Myocyte (in vitro differentiated cells): ENCODE data around the gene DGKI. TPM values are rescaled to one million over a fixed set of nuclear protein-coding genes. Genes with fewer than 3 reads are reported as not detected.

Experiments used
- DNase-seq: peaks from one replicate; pipeline ENCODE4 v3.0.0-alpha.2; 2012; ENCODE audit warnings: low read depth
- total RNA-seq: library from RNA; depleted of rRNA; stranded (reverse); fragments of >200 nt; gene quantifications from 2 replicates; pipeline ENCODE4 v1.2.3, GENCODE V29; 2014

The DGKI gene
- total RNA-seq, 1 donor from 2014 or later = 7.9 TPM

DNA sequence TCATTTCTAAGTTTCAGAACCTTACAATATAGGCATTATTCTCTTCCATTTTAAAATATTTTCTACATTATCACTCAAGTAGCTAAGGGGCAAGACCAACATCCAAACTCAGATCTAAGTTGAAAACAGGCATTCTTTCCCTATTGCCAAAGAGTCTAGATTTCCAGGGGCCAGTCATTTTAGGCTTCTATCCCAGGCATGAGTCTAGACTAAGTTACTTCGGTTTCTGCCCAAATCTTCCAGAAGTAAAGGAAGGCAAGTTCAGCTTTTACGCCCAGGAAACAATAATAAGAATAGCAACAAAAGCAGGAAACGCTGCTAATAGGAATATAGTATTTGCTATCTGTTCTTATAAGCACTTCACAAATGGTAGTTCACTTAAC lies 189.9 kb downstream of the DGKI start:
- no peak for DNase-seq

DNA sequence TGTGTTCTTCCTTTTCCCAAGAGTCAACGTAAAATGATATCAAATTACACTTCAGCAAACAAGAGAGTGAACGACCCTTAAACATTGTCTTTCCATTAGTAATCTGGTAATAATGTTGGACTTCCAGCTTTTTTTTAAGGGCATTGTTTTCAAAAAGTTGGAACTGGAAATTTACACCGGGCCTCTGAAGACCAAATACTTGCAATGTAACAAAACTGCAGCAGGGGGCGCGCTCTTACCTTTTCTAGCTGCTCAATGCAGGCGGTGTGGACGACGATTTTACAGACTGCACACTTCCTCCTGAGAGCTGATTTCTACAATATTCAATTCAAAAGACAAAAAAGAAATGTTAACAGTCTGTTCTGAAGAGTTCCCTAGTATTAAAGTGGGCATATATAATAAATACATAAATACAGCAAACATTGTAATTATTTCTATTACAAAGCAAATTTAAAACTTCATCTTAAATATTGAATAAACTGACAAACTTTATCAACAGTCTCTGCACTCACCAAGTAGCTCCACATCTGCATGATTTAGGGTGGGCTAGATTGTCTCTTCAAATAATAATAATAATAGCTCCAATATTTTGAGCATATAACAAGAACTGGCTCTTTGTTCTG lies 190.4 kb downstream of the DGKI start:
- peak; percentile 91 for DNase-seq

DNA sequence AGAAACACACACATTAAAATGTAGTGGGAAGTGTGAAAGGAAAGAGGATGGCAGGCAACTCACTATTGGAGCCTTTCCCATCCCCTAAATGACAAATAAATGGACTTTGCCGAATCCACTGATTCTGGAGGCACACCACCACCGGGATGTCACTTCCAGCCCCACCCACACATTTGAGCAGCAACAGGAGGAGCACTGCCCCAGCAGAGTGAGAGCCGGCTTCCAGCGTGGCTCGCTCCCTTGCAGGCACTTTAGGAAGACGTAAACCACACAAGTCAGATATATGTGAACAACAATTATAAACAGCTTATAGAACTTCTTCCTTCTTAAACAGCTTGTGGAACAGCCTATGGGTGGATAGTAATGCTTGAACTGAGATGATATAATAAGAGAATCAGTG lies 191.0 kb downstream of the DGKI start:
- no peak for DNase-seq

DNA sequence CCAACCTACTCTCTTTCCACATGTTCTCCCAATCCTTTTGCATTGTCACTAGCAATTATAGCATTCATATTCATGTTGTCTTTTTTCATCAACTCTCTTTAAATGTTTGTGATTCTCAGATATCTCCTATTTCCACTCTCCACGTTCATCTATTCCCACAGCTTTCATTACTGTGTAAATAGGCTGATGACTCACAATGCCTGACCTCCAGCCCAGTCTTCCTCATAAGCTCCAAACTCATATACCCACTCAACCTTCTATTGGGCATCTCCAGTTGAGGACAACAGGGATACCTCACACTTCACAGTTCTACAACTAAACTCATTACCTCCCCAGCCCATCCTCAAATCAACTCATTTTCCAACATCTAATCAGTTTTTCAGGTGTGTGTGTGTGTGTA lies 194.1 kb downstream of the DGKI start:
- DNase-seq = peak; percentile 39

DNA sequence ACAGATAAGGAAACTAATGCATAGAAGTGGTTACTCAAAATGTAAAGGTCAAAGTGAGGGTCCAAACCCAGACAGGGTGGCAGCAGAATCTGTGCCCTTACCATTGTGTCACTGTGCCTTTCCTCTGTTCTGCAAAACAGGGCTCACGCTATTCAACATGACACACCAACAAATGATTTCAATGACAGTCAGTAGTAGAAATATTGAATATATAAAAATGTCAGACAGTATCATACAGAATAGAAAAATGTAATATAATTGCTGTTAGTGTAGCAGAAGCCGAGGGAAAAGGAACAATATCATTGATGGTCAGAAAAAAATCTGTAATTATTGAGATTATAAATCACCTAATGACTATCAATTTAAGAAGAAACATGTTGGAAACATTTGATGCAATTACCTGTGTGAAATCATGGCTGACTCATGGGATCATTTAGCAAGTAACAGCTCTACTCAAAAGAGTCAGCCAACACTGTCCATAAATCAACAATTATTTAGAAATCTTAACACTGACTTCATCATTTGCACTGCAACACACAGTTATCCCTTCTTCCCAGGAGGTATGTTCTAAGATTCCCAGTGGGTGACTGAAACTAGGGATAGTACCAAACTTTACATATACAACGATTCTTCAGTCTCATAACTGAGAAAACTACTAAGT lies 198.7 kb downstream of the DGKI start:
- DNase-seq = no peak

DNA sequence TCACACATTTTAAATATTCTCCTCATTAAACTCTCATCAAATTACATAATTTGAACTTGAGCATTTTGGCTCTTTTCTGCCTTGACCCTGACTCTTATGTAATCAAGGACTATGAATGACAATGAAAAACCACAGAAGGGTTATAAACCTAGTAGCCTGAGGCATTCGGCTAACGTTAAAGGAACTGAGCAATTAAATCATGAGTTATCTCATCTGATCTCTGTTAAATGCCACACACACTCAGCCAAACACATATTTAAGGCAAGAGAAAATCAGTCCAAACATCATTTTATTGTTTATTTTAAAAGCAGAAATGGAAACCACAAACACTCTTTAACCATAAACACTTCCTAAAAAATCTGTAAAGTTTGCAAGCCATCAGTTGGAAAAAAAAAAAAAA lies 204.3 kb downstream of the DGKI start:
- peak; percentile 45 for DNase-seq

DNA sequence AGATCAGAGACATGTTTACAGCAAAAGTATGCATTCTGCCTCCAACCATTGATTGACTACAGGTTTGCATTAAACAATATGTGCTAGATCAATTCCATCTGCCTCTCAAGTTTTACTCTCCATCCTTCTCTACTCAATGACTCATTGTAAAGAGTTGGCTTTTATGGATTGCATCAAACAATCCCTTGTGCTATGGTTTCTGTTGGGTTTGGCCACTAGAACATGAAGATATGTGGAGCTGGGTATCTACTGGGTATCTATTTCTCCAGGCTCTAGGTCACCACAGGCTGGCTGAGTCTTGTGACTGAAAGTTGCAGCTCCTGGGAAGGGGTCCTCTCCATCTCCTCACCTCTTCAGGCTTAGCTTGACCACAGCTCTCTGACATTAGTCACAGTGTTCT lies 204.7 kb downstream of the DGKI start:
- no peak for DNase-seq

DNA sequence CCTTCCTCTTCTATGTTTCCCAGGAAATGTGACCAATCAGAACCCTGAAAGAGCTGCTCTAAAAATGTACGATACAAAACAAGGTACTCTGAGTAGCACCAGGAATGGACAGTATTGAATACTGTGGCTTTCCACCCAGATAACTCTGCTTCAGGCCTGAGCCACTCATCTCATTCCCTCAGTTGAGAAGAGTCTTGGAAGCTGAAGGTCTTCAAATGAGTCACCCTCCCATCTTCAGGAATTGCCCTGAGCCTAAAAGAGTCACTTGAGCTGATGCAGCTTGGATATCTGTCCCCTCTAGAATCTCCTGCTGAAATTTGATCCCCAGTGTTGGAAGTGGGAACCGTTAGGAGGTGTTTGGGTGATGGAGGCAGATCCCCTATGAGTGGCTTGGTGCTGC lies 210.4 kb downstream of the DGKI start:
- no peak for DNase-seq

DNA sequence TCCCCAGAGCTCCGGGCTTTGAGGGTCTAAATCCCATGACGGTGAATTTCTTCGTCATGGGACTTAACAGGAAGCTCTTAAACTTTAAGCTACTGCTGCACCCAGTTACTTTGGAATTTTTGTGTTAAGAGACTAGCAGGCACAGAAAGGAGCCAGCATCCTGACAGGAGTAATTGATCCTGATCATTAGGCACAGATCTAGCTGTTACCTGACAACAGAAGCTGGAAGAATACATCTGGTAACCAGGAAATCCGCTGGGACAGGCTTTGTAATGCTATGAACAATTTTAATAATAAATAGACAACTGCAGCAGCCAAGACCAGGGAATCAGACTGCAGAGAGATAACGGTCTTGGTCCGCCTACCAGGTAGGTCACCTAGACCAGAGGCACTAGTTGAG lies 210.9 kb downstream of the DGKI start:
- no peak for DNase-seq

DNA sequence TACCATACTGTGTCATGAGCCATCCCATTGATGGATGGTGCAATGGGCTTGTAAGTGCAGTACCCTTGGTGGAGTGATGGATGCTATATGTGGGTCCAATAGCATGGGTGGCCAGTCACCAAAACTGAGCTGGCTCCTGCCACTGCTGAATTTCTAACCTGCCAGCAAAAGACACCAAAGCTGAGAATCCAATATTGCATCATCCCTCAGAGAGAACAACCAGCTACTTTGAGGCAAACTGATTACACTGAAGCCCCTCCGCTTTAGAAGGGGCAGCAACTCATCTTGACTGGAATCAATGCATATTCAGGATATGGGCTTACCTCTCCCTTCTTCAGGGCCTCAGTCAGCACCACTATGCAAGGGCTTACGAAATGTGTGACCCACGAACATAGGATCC lies 211.6 kb downstream of the DGKI start:
- DNase-seq = no peak

DNA sequence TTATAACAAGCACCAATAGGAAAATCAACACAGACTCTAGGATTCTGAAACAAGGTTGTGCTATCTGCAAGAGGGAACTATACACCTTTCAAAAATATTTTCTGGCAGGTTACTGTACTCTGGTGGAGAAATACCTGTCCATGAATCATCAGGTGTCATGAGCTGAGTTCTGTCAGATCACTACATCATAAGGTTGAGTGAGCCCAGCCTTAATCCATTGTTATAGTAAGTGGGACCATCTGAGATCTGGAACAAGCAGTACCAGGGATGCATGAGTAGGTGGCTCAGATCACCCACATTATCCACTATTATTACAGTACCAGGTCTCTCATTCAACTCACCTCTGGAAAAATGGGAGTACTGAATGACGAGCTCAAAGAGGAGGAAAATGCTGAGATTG lies 212.4 kb downstream of the DGKI start:
- no peak for DNase-seq

DNA sequence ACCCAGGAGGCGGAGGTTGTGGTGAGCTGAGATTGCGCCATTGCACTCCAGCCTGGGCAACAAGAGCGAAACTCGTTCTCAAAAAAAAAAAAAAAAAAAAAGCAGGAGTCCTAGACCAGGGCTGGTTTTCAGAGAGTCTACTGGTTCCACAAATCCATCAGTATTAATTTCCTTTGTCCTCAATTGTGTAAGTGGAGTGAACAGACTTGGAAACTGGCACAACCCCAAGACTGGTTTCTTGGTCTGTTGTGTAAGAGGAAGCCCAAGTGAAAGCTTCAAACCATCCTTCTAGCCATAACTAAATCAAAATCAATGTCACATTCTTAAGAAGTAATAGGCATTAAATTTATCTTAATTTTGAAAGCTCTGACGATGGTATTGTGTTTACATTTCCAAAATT lies 213.6 kb downstream of the DGKI start:
- DNase-seq = no peak

DNA sequence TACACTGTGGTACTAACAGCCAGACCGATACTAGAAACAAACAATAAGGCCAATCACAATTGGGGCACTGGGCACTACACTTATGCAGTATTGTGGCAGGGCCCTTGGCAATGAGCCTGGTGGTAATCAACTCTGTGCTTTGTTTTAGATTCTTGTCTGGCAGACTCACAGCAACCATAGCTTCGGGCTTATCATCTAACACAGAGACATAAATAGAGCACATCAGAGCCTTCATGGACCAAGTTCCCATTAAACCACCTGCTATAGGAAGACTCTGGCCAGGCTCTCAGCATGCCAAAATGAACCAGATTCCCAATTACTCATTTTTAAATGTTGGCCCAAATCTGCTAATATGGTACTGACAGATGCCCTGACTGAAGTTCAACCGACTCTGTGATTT lies 218.6 kb downstream of the DGKI start:
- peak; percentile 19 for DNase-seq

DNA sequence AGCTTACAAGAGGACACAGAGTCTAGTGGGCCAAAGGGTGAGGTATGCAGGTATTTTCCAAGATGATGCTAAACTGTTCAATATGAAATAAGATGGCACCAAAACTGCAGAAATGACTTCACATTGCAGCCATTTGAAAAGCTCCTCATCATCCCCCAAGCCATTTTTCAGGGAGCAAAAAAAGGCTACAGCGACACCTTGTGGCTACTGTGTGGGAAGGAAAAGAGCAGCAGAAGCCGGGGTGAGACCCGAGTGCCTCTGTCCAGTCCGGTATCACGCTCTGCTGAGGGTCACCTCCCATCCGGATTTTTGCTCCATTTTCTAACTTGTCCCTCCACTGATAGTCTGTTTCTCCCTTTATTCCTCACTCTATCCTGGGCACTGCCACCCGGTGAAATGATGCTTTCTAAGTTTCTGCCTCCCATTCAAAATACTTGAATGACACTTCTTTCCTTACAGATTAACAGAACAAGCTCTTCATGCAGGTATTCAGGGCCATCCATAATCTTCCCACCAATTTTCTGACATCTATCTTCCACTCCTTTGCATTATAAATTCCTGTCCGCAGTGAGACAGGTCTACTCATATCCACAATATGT lies 220.2 kb downstream of the DGKI start:
- peak; percentile 76 for DNase-seq

DNA sequence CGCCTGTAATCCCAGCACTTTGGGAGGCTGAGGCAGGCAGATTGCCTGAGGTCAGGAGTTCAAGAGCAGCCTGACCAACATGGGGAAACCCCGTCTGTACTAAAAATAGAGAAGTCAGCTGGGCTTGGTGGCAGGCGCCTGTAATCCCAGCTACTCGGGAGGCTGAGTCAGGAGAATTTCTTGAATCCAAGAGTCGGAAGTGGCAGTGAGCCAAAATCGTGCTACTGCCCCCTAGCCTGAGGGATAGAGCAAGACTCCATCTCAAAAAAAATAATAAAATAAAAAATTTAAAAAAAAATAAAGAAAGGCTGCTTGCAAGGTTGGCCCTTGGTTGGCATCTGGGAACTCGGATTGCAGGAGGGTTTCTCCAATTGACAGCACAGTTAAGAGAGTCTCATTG lies 221.6 kb downstream of the DGKI start:
- peak; percentile 17 for DNase-seq

DNA sequence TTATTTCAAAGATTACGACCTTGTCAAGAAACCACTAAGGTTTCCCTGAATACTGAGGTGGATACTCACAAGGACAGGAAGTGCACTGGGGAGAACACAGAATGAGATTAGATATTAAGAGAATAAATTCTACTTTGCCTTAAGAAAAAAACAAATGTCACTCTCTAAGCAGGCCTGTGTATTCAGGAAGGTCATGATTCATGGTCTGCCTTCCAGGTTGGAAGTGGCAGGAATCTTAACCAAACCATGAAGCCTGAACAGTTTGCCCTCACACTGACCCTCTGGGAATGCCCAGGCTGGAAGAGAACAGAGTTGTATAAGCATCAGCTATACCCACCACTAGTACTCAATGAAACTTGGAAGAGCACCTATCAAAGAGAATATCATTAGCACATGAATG lies 227.6 kb downstream of the DGKI start:
- DNase-seq = no peak

DNA sequence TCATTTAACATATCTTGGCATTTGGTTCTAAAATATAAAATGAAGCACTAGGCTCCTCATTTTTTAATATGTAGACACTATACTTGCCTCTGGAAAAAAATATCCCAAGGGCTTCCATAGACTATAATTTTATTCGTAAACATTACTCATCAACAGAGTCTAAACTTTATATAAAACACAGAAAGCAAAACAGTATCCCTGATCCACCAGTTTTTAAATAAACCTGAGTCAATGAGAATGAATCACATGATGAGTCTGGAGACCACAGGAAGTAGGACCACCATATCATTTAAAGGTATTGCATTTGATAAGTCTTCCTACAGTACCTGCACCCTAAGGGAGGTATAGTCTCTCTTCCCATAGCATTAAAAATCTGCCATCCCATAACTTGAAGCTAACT lies 228.0 kb downstream of the DGKI start:
- DNase-seq = no peak

DNA sequence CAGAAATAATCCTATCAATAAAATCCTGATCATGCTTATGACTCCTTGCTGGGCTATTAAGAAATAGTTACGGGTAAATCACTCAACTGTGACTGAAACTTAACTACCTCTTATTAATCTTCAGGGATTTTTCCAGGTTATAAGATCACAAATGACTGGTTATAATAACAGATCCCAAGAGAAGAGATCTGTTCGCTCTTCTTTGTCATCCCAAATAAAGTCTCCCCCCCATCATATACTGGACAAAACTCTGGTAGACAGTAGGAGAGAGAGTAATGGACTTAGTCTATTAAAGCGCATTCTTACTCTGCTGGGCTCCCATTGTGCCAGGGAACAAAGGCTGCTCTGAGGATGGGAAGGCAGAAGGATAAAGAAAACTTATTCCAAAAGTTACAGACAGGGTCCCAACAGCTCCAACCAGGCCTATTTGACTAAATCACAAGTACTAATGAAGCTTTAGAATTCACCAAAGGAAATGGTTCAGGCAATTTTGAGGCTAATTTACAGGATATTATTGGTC lies 233.7 kb downstream of the DGKI start:
- no peak for DNase-seq

DNA sequence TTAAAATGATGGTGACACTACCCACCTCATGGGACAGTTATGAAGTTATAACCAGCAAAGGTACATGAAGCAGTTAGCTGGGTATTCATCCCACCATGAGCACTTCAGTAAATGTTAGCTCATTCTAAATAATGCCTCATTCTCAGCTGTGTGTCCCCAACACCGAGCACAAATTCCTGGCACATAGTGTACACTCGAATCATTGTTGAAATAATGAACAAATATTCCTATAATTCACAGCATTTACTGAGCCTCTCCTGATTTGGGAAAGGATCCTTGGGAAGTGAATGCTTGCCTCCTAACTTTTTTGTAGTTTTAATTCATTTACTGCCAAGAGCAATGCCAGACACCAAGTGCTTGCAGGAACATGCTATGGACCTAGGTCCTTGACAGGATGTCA lies 235.2 kb downstream of the DGKI start:
- no peak for DNase-seq

DNA sequence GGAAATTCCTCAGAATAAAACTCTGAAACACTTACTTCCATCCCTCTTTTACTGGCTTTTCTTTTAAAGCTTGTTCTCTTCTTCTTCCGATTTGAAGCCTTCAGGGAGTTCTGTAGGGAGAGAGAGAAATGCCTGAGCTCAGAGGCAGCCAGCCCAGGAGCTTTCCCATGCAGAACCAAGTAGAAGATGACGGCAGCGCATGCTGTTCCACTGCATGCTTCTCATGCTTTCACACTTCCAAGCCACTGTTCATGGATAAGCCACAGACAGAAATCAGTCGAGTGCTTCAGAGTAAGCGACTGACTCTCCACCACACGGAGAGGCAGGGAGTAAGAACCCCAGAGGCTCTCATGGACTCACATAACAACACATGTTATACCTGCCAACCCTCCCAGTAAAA lies 237.3 kb downstream of the DGKI start:
- DNase-seq = no peak

DNA sequence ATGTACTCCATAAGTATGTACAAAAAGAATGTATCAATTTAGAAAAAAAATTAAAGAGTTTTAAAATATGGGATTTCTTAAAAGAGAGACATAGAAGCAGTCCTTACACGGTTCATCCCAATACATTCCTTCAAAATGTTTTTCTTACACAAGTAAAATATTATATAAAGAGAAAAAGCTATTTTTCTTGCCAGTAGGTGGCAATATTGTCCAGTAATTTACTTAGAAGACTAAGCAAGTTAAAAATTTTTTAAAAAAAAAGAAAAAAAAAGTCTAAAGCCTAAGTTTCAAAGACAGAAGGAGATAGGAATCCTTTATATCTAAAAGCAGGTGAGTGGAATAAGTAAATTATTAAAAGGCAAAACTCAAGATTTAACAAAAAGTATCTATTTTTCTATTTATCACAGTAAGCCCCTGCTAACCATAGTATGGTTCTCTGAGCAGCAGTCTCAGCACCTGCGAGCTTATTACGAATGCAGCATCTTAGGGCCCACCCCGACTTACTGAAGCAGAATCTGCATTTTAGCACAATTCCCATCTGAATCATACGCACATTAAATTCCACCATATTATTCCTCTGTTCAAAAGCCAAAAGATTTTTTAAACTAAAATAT lies 240.6 kb downstream of the DGKI start:
- DNase-seq = peak; percentile 80

DNA sequence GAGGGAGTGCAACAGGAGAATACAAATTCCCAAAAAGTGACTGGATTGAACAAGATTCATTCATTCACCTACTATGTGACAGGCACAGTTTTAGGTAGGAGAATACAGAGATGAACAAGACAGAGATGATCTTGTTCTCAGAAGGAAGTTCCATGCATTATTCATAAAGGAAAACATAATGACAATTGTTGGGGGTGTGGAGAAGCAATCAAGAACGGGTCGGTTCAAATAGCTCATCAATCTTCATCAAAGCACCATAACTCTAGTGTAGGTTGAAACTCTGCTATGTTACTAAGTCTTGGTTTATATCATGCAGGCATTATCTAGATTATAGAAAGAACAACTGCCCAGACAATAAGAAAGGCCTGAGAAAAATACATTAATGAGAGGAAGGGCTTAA lies 243.7 kb downstream of the DGKI start:
- DNase-seq = no peak
